ENCODE data around the gene COQ8B.
"Not testable (repeated sequence)": the region's sequence is repeated elsewhere in the genome, so short reads cannot be mapped to it uniquely, and the experiment has no call there.

COQ8B gene

GRCh38 chr19:40650749-40651305, 65.9 kb downstream of the COQ8B start:
- no peak for TF ChIP-seq EZH2 (IDR thresholded peaks at IDR 0.05; ENCODE audit: borderline replicate concordance, low read length)
- TF ChIP-seq, protein P1, sequence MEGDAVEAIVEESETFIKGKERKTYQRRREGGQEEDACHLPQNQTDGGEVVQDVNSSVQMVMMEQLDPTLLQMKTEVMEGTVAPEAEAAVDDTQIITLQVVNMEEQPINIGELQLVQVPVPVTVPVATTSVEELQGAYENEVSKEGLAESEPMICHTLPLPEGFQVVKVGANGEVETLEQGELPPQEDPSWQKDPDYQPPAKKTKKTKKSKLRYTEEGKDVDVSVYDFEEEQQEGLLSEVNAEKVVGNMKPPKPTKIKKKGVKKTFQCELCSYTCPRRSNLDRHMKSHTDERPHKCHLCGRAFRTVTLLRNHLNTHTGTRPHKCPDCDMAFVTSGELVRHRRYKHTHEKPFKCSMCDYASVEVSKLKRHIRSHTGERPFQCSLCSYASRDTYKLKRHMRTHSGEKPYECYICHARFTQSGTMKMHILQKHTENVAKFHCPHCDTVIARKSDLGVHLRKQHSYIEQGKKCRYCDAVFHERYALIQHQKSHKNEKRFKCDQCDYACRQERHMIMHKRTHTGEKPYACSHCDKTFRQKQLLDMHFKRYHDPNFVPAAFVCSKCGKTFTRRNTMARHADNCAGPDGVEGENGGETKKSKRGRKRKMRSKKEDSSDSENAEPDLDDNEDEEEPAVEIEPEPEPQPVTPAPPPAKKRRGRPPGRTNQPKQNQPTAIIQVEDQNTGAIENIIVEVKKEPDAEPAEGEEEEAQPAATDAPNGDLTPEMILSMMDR (IDR thresholded peaks at IDR 0.05; ENCODE audit: low read length): no peak
- no peak overlapping the region for H3K27ac ChIP-seq (ENCODE audit: low read depth, low read length, poor library complexity, severe bottlenecking)

DNA sequence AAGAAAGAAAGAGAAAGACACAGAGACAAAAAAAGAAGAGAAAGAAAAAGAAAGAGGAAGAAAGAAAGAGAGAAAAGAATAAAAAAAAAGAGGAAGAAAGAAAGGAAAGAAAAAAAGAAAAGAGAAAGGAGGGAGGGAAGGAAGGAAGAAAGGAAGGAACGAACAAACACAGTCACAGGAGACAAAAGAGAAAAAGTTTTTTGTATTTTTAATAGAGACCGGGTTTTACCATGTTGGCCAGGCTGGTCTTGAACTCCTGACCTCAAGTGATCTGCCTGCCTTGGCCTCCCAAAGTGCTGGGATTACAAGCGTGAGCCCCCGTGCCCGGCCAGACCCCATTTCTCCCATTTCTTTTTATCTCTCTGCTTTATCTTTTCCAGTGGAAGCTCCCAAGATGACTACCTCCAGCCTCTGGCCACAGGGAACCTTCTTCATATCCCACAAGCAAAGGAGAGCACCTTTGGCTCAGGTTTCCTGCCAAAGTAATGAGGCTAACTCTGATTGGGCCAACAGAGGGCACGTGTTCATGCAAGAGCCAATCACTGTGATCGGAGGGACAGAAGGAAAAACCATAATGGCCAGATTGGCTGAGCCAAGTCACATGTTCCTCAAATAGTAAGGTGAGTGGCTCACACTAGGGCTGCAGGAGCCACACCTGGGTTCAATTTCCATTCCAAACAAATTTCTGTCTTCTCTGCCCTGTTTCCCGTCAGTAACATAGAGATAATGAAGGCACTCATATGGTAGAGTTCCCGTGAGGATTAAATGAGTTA, 66.6 kb downstream of the COQ8B start:
- H3K4me1 ChIP-seq (ENCODE audit: insufficient read depth, low read length, severe bottlenecking); H3F3A ChIP-seq (ENCODE audit: insufficient read depth, low read length); H3K9ac ChIP-seq (ENCODE audit: low read length); H3K79me2 ChIP-seq (ENCODE audit: insufficient read depth, low read length); H4K20me1 ChIP-seq (ENCODE audit: insufficient read depth, low read length); H3K27ac ChIP-seq (ENCODE audit: low read depth, low read length, poor library complexity, severe bottlenecking); H3K4me2 ChIP-seq (ENCODE audit: low read length); H2AFZ ChIP-seq (ENCODE audit: low read length); H3K9me2 ChIP-seq (ENCODE audit: low read depth, low read length); H3K27me3 ChIP-seq (ENCODE audit: insufficient read depth, low read length); H3K4me3 ChIP-seq (ENCODE audit: low read depth, low read length, poor library complexity, severe bottlenecking); H3K9me3 ChIP-seq (ENCODE audit: low read length); H3K36me3 ChIP-seq (ENCODE audit: insufficient read depth, low read length): not testable (repeated sequence)

More at GRCh38 chr19:40650749-40651305, 65.9 kb downstream of the COQ8B start:
- H3K36me3 ChIP-seq (ENCODE audit: insufficient read depth, low read length): no peaks in the 10 kb centered on the region
- H3F3A ChIP-seq (ENCODE audit: insufficient read depth, low read length): no peaks in the 10 kb centered on the region
- H3K4me2 ChIP-seq (ENCODE audit: low read length): no peak overlapping the region
- H3K4me3 ChIP-seq (ENCODE audit: low read depth, low read length, poor library complexity, severe bottlenecking): no peak overlapping the region
- H3K27me3 ChIP-seq (ENCODE audit: insufficient read depth, low read length): peaks cover 5% of the 10 kb centered on the region; the same call in 1 of the 2 replicates
- H3K4me1 ChIP-seq (ENCODE audit: insufficient read depth, low read length, severe bottlenecking): no peaks in the 10 kb centered on the region
- H3K9ac ChIP-seq (ENCODE audit: low read length): no peak overlapping the region
- H3K9me3 ChIP-seq (ENCODE audit: low read length): peaks cover 4% of the 10 kb centered on the region; the same call in 1 of the 2 replicates
- H4K20me1 ChIP-seq (ENCODE audit: insufficient read depth, low read length): no peaks in the 10 kb centered on the region
- no peaks in the 10 kb centered on the region for H3K9me2 ChIP-seq (ENCODE audit: low read depth, low read length)
- no peak overlapping the region for H2AFZ ChIP-seq (ENCODE audit: low read length)
- H3K79me2 ChIP-seq (ENCODE audit: insufficient read depth, low read length): no peaks in the 10 kb centered on the region

- Histone ChIP-seq H3K27ac (ENCODE audit: low read depth, low read length, poor library complexity, severe bottlenecking) (no peak overlapping the region), H3K4me1 (ENCODE audit: insufficient read depth, low read length, severe bottlenecking) (no peaks in the 10 kb centered on the region), H3K36me3 (ENCODE audit: insufficient read depth, low read length) (no peaks in the 10 kb centered on the region), H3K79me2 (ENCODE audit: insufficient read depth, low read length) (no peaks in the 10 kb centered on the region), H3K9ac (ENCODE audit: low read length) (no peak overlapping the region), H4K20me1 (ENCODE audit: insufficient read depth, low read length) (no peaks in the 10 kb centered on the region), H3K4me3 (ENCODE audit: low read depth, low read length, poor library complexity, severe bottlenecking) (no peak overlapping the region), H3F3A (ENCODE audit: insufficient read depth, low read length) (no peaks in the 10 kb centered on the region), H3K9me2 (ENCODE audit: low read depth, low read length) (no peaks in the 10 kb centered on the region), H3K9me3 (ENCODE audit: low read length) (peaks cover 4% of the 10 kb centered on the region; the same call in 1 of the 2 replicates), H2AFZ (ENCODE audit: low read length) (no peak overlapping the region), H3K27me3 (ENCODE audit: insufficient read depth, low read length) (peaks cover 5% of the 10 kb centered on the region; the same call in 1 of the 2 replicates), H3K4me2 (ENCODE audit: low read length) (no peak overlapping the region)
- TF ChIP-seq, protein P1 (IDR thresholded peaks at IDR 0.05; ENCODE audit: low read length): no peak
- TF ChIP-seq EZH2 (IDR thresholded peaks at IDR 0.05; ENCODE audit: borderline replicate concordance, low read length): no peak
These were observed 69.9 kb downstream of the COQ8B start for GRCh38 chr19:40646743-40647254.

All from OCI-LY1 (cell line).